ENCODE results near the gene BBS5.

DNA sequence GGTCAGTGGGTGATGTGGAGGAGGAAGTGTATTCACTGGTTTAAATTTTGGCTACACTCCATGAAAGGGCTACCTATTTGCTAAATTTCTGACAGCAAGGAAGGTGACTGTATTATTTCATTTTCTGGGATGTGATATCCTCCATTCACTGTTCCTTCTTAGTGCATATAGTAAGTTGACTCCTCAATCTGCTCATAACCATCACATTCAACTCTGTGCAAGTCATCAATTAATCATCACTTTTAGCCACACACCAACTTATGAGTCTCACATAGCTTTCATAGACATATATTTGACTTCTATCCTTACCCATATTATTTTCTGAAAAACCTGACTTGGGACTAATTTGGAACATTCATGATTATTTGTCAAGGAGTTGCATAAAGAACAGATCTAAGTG is 47.2 kb downstream of the BBS5 start:
- TF ChIP-seq, protein P1, sequence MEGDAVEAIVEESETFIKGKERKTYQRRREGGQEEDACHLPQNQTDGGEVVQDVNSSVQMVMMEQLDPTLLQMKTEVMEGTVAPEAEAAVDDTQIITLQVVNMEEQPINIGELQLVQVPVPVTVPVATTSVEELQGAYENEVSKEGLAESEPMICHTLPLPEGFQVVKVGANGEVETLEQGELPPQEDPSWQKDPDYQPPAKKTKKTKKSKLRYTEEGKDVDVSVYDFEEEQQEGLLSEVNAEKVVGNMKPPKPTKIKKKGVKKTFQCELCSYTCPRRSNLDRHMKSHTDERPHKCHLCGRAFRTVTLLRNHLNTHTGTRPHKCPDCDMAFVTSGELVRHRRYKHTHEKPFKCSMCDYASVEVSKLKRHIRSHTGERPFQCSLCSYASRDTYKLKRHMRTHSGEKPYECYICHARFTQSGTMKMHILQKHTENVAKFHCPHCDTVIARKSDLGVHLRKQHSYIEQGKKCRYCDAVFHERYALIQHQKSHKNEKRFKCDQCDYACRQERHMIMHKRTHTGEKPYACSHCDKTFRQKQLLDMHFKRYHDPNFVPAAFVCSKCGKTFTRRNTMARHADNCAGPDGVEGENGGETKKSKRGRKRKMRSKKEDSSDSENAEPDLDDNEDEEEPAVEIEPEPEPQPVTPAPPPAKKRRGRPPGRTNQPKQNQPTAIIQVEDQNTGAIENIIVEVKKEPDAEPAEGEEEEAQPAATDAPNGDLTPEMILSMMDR (IDR thresholded peaks at IDR 0.05): no peak
- no peak for TF ChIP-seq POLR2A (IDR thresholded peaks at IDR 0.05)
